ENCODE results near the gene RPS4Y1. TPM values are rescaled to one million over a fixed set of nuclear protein-coding genes. Genes with fewer than 3 reads are reported as not detected.

Gene RPS4Y1
- total RNA-seq (100 to 1,000 TPM in 1 of 2 donors, not detected in 1; 159 TPM), polyA plus RNA-seq (100 to 1,000 TPM in 1 of 2 donors, not detected in 1; 153 TPM)

GRCh38 chrY:2841471-2841893 is at the start of gene RPS4Y1:
Gene RPS4Y1, plus strand, starts transcription at chrY:2841602. Its CDS starts 23 bp downstream, at chrY:2841625.
- WGBS, result 9% methylated on average over 22 of the region's 22 CpGs
- Histone ChIP-seq H3K36me3 (ENCODE audit: control insufficient read depth in 4 of 4, insufficient read depth in 3 of 4, low read depth in 1 of 4, low read length in 3 of 4) (peaks cover 0 to 30% (median 0%) of the 10 kb centered on the region in 4 donors), H3K27ac (ENCODE audit: low read depth in 1 of 2, low read length in 2 of 2) (no peak within 1 kb of the TSS), H3K4me3 (ENCODE audit: low read depth in 1 of 3, low read length in 3 of 3) (peak within 1 kb of the TSS in 2 of 3 donors; percentile 25 to 65), H3K9me3 (ENCODE audit: control insufficient read depth in 4 of 4, low read length in 3 of 4) (no peaks in the 10 kb centered on the region), H3K27me3 (ENCODE audit: control insufficient read depth in 4 of 4, insufficient read depth in 4 of 4, low read length in 3 of 4) (no peaks in the 10 kb centered on the region), H3K4me1 (ENCODE audit: control insufficient read depth in 4 of 4, insufficient read depth in 4 of 4, low read length in 3 of 4) (peaks cover 0 to 4% (median 0%) of the 10 kb centered on the region in 4 donors), H3K9ac (ENCODE audit: low read depth in 1 of 2, low read length in 2 of 2) (peak within 1 kb of the TSS in 1 of 2 donors; percentile 22)
- TF ChIP-seq HNF4A (conservative IDR thresholded peaks at IDR 0.05), result no peak
- TF ChIP-seq, protein P1, sequence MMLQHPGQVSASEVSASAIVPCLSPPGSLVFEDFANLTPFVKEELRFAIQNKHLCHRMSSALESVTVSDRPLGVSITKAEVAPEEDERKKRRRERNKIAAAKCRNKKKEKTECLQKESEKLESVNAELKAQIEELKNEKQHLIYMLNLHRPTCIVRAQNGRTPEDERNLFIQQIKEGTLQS (IDR thresholded peaks at IDR 0.05), result no peak
- no peak for TF ChIP-seq REST (IDR thresholded peaks at IDR 0.05)
- no peak for TF ChIP-seq MAX (IDR thresholded peaks at IDR 0.05)
- no peak for TF ChIP-seq NR2F2 (IDR thresholded peaks at IDR 0.05)
- TF ChIP-seq, protein P2, sequence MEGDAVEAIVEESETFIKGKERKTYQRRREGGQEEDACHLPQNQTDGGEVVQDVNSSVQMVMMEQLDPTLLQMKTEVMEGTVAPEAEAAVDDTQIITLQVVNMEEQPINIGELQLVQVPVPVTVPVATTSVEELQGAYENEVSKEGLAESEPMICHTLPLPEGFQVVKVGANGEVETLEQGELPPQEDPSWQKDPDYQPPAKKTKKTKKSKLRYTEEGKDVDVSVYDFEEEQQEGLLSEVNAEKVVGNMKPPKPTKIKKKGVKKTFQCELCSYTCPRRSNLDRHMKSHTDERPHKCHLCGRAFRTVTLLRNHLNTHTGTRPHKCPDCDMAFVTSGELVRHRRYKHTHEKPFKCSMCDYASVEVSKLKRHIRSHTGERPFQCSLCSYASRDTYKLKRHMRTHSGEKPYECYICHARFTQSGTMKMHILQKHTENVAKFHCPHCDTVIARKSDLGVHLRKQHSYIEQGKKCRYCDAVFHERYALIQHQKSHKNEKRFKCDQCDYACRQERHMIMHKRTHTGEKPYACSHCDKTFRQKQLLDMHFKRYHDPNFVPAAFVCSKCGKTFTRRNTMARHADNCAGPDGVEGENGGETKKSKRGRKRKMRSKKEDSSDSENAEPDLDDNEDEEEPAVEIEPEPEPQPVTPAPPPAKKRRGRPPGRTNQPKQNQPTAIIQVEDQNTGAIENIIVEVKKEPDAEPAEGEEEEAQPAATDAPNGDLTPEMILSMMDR (IDR thresholded peaks at IDR 0.05; ENCODE audit: low read depth, low read length, missing input control), result no peak
- no peak for TF ChIP-seq ZBTB33 (IDR thresholded peaks at IDR 0.05)
- no peak for TF ChIP-seq EGR1 (IDR thresholded peaks at IDR 0.05; ENCODE audit: low read depth in 2 of 2)
- TF ChIP-seq YY1 (IDR thresholded peaks at IDR 0.05), result no peak
- TF ChIP-seq GABPA (IDR thresholded peaks at IDR 0.05 in 1 of 2, conservative IDR thresholded peaks at IDR 0.05 in 1 of 2), result no peak
- no peak for TF ChIP-seq FOXA2 (IDR thresholded peaks at IDR 0.05)
- no peak for TF ChIP-seq TAF1 (conservative IDR thresholded peaks at IDR 0.05)
- TF ChIP-seq RAD21 (IDR thresholded peaks at IDR 0.05), result no peak
- no peak for TF ChIP-seq SP1 (IDR thresholded peaks at IDR 0.05)
- TF ChIP-seq HNF4G (IDR thresholded peaks at IDR 0.05), result no peak
- no peak for TF ChIP-seq JUND (IDR thresholded peaks at IDR 0.05)
- no peak for TF ChIP-seq RXRA (IDR thresholded peaks at IDR 0.05)
- TF ChIP-seq FOXA1 (IDR thresholded peaks at IDR 0.05), result no peak
- DNase-seq (ENCODE audit: low spot score), result peak; percentile 39

All from liver (tissue), 9 donors.